HG03521 (cell line): ENCODE results near the gene TMEM41B.

ENCODE experiments used
- ATAC-seq: cut with Tn5 transposase; IDR thresholded peaks from one replicate; pipeline ENCODE4 v1.9.1; 2021; ENCODE audit warnings: mild to moderate bottlenecking, moderate library complexity; ENCODE audit not compliant: unreplicated experiment

Gene TMEM41B

DNA sequence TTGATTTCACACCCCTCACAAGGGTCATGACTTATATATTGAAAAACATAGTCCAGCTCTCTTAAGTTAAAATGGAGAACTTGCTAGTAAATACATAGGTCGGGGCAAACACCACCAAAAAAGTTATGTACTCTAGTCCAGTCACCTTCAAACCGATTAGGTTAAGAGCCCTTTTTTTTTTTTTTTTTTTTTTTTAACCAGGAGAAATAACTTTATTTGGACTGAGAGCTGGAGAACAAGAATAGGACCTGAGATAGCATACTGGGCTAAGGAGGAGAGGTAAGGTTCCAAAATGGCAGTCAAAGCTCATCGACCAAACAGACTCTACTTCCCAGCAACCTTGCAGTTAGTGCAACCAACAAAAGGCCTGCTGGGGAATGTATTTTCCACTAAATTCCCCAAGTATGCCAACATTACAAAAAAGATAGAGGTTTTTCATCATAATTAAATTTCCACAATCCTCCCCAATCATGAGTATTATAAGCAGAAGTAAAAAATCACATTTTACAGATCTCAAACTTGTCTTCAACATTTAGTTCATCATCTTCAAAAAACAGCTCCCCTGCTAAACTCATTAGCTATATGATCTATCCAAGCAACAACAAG lies 3.8 kb downstream of the TMEM41B start:
- no peak for ATAC-seq

- ATAC-seq: no peak
Observed at GRCh38 chr11:9304178-9304577, 10.2 kb downstream of the TMEM41B start.

DNA sequence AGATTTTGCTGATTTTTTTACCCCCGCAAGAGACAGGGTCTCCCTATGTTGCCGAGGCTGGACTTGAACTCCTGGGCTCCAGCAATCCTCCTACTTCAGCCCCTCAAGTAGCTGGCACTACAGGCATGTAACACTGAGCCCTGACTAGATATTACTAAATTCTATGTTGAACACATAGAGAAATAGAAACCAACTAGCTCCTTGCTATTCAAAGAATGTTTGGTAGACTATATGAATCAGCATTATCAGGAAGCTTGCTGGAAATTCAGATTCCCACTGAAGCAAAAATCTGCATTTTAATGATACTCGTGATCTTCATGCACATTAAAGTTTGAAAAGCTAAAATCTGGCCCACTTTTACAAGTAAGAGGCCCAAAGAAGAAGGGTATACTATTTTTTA lies 11.9 kb downstream of the TMEM41B start:
- ATAC-seq: no peak

DNA sequence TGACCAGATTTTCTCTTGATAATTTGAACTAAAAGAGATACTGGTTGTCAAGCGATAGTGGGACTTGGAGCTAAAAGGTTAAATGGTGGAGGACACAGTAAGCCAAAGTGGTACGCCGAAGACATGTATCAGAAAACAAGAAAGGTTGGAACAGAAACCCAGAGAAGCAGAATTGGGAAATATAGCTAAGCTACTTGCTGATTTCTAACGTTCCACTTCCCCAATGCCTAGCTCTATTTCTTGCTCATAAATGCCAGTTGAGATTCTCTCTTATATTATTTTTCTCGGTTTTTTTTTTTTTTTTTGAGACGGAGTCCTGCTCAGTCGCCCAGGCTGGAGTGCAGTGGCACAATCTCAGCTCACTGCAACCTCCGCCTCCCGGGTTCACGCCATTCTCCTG lies 12.7 kb downstream of the TMEM41B start:
- ATAC-seq: no peak

- ATAC-seq: no peak
Observed at GRCh38 chr11:9293646-9294045, 20.7 kb downstream of the TMEM41B start.

GRCh38 chr11:9285850-9286587 lies 28.4 kb downstream of the TMEM41B start:
- no peak for ATAC-seq

DNA sequence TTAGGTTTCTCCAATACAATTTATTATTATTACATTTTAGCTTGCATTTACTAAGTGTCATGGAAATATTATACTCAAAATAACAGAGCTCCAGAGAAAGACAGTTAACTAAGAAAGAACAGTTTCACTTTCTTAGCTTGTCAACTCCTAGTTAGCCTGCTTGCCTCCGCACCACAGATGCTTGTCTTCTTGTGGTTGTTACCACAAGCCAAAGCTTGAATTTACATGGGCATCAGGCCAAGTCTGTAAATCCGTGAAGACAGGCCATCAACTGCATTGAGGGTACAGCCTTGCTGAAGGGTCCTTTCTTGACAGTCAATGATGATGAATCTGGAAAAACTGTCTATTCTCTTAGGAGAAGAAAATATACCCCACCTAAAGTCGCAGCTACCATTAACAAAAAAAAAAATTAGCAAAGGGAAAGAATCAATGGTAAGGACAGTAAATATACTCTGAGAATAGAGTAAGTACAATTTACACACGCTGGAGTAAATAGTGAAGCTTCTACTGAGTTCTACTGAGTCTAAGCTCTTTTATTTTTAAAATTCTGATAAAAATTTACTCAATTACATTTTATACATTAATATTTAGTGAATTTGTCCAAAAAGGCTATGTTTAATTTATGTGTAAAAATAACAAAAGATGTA lies 33.6 kb downstream of the TMEM41B start:
- peak; percentile 86 for ATAC-seq

GRCh38 chr11:9277176-9277575 lies 37.2 kb downstream of the TMEM41B start:
- ATAC-seq: no peak

DNA sequence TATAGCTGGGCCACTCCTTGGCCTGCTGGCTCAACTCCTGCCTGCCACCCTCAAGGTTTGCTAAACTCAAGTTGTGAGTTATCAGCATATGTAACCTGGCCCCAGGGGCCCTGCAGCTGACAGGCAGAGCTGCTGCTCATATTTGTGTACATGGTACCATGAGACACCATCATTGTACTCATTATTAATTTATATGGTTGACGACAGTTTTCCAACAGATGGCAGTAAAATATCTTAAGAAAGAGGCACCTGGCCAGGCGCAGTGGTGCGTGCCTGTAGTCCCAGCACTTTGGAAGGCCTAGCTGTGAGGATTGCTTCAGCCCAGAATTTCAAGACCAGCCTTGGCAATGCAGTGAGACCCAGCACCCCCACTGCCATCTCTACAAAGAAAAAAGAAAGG lies 37.8 kb downstream of the TMEM41B start:
- no peak for ATAC-seq

DNA sequence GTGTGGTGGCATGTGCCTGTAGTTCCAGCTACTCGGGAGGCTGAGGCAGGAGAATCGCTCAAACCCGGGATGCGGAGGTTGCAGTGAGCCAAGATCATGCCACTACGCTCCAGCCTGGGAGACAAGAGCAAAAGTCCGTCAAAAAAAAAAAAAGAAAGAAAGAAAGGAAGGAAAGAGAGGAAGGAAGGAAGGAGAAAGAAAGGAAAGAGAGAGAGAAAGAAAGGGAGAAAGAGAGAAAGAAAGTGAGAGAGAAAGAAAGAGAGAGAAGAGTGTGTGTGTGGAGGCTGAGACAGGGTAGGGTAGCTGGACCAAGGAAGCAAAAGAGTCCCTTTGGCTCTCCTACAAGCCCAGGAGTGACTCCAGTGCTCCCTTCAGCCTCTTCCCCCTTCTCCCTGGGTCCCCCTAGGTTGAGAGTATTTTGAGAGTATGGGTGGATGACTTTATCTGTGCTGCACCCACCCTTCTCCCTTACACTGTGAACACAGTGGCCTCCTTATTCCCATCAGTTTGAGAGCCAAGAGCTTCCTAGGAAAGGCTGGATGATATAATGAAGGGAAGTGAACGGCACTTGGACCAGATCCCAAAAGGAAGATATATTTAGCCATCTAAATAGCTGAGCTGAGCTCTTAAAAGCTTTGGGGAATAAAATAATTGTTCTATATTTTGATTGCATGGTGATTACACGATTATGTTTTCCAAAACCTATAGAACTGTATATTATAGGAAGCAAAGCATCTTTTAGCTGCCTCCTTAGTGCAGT lies 39.7 kb downstream of the TMEM41B start:
- ATAC-seq: no peak

DNA sequence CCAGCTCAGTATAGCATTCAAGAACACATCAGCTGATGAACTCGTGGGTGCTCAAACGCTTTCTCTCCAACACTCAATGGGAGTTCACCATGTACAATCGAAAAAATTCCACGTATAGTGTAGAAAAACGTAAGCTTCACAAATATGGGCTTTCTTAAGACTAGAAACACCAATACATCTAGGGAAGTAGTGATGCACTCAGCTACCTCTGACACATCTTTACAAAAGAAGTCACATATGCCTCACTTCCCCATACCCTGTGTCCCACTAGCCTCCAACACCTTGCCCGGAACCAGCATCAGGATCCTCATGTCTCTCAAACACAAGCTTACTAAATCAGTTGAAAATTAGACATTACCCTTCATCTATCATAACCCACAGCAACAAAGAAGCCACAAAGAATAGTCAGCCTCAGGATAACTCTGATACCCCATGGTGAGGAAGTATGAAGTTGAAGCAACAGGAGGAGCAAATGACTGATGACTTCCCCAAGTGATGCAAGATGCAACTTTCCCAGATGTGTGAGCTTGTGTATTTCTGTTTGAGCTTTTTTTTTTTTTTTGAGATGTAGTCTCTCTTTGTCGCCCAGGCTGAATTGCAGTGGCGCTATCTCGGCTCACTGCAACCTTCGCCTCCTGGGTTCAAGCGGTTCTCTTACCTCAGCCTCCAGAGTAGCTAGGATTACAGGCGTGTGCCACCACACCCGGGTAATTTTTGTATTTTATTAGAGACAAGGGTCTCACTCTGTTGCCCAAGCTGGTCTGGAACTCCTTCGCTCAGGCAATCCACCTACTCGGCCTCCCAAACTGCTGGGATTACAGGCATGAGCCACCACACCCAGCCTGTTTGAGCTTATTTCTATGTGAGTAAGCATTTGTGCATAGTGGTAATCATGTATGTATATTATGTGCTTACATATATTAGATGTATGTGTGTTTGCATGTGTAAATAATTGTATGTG lies 40.7 kb downstream of the TMEM41B start:
- no peak for ATAC-seq

- ATAC-seq: no peak
Observed at GRCh38 chr11:9269492-9270013, 44.8 kb downstream of the TMEM41B start.

DNA sequence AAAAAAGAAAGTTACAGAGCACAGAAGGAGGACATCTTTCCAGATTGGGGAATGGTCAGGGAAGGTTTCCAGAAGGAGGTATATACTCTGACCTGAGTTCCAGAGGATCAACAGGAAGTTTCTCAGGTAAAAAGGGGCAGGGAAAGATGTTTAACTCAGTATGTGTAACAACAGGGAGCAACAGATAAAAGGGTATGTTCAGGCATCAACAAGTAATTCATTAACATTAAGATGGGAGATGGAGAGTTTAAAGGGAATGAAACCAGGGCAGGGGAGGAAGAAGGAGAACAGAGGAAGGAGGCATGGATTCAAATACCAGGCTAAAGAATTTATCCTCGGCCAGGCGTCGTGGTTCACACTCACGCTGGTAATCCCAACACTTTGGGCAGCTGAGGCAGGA lies 46.7 kb downstream of the TMEM41B start:
- ATAC-seq: no peak

DNA sequence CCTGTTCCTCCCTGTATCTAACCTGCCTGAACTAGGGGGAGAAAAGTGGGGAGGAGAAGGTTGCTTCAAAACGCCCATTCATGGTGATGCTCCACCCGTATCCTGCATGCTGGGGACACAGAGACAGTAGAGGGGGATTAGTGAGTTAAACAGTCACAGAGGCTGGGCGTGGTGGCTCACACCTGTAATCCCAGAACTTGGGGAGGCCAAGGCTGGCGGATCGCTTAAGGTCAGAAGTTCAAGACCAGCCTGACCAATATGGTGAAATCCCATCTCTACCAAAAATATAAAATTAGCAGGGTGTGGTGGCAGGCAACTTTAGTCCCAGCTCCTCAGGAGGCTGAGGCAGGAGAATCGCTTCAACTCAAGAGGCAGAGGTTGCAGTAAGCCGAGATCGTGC lies 47.5 kb downstream of the TMEM41B start:
- ATAC-seq: no peak

DNA sequence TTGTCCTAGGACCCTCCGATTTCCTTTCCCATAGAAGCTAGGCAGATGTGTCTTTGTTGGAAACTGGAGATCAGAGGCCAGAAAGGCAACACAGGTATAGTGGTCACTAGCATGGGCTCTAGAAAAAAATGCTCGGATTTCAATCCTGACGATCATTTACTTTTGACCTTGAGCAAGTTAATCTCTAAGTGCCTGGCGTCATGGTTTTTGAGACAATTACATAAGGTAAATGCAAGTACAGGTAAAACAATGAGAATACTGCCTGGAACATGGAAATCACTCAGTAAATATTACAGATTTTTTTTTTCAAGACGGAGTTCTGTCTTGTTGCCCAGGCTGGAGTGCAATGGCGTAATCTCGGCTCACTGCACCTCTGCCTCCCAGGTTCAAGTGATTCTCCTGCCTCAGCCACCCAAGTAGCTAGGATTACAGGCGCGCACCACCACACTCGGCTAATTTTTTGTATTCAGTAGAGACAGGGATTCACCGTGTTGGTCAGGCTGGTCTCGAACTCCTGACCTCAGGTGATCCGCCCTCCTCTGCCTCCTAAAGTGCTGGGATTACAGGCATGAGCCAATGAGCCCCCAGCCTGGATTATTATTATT lies 48.2 kb downstream of the TMEM41B start:
- ATAC-seq: no peak

DNA sequence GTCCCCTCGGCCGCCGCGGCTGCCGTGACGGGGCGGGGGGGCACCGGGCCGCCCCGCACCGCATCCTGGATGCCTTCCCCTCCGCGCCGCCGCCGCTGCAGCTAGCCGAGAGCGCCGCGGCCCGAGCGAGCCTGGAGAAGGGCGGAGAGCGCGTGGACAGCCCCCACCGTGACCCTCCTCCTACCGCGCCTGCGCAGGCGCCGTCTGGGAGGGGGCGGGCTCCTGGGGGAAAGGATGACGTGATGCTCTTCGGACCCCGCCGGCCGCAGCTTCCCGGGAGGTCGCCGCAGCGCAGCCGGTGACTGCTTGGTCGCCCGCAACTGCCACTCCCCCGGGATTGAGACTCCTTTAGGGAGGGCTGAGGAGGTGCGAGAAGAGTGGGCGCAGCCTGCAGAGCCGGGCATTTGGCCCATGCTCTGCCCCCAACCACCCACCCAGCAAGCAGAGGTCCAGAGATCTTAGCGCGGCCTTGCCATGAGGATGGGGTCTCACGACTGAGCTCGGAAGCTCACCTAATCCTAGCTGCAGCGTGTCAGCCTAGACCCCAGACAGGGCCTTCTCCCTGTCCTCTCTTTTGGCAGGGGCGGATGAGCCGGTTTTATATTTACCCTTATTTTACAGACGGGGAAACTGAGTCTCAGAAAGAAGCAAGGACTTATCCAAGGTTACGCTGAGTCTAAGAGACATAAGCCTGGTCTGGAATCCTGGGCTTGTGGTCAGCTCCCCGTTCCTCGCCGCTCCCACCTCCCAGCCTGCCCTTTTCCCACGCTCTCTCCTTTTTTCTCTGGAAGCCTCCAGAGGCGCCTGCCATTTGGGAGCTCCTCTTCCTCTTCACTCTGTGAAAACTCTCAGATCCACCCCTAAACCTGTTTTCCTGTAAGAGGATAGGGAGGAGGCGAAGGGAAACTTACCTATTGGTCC lies 48.9 kb downstream of the TMEM41B start, which contains the start of gene DENND5A:
TSS of gene DENND5A (minus strand) at position 140 of the 921 bp plus-strand sequence. CDS start 281 bp downstream, outside the sequence.
- peak; percentile 39 for ATAC-seq

GRCh38 chr11:9264316-9265210 lies 49.8 kb downstream of the TMEM41B start:
- peak; percentile 21 for ATAC-seq
